Measurements from ENCODE around the gene FAM163B.

FAM163B gene

DNA sequence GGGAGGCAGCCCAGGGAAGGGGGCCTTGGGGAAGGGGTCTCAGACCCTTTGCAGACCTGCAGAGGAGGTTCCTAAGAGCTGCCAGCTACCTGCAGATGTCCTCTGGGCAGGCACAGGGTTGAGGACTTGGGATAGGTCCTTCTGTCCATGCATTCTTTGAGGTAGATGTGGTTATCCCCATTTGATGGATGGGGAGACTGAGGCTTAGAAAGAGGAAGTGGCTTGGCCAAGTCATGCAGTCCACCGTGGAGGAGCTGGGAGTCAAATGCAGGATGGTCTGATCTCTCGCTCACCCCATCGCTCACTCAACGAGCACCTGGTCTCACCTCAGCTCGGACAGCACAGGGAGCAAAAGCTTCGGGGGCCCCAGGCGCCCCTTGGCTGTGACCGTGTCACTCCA lies 54.5 kb downstream of the FAM163B start:
- H3K36me3 Mint-ChIP-seq: no peaks in the 10 kb centered on the region
- H3K4me1 Mint-ChIP-seq (ENCODE audit: low read depth): peaks cover 7% of the 10 kb centered on the region
- H3K4me3 Mint-ChIP-seq: no peak overlapping the region
- H3K27ac Mint-ChIP-seq: no peak overlapping the region
- H3K9me3 Mint-ChIP-seq (ENCODE audit: low read depth): no peaks in the 10 kb centered on the region
- H3K27me3 Mint-ChIP-seq: peaks cover 3% of the 10 kb centered on the region

GRCh38 chr9:133553973-133554713 lies 55.0 kb downstream of the FAM163B start:
- Mint-ChIP-seq H3K27ac (no peak overlapping the region), H3K36me3 (no peaks in the 10 kb centered on the region), H3K27me3 (peaks cover 3% of the 10 kb centered on the region), H3K4me3 (no peak overlapping the region), H3K4me1 (ENCODE audit: low read depth) (peaks cover 7% of the 10 kb centered on the region), H3K9me3 (ENCODE audit: low read depth) (no peaks in the 10 kb centered on the region)

DNA sequence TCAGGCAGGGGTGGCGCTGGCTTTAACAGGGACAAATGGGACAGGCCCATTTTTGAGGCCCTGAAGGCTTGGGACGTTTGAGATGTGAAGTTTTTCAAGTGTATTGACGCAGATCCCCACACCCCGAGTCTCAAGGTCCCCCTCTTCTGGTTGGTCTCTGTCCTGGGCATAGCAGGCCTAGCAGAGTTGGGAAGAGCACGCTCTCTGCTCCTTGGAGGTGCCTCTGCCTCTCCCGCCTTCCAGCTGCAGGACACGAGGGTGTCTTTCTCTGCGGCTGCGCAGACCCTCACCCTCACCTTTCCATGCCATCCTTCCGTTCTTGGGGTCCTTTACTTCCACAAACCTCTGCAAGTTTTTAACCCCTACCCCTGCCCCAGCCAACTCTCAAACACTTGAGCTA lies 56.1 kb downstream of the FAM163B start:
- Mint-ChIP-seq H3K27me3 (no peaks in the 10 kb centered on the region), H3K36me3 (no peaks in the 10 kb centered on the region), H3K9me3 (ENCODE audit: low read depth) (no peaks in the 10 kb centered on the region), H3K4me3 (no peak overlapping the region), H3K27ac (no peak overlapping the region), H3K4me1 (ENCODE audit: low read depth) (no peaks in the 10 kb centered on the region)

DNA sequence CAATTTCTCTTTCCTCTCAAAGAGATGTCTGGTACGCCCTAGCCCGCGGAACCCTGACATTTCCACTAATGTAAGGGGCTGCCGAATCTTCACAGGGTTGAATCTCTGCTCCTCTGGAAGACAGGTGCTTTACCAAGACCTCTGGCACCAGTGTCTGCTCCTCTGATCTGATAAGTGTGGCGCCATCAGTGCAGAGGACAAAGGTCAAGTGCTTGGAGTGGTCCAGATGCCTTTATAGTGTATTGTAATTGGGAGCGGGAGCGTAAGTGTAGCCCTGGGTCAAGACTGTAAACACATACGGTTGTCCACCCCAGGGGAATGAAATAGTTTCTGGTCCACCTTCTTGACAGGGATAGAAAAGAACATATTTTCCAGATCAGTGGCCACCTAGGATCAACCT lies 57.0 kb downstream of the FAM163B start:
- Mint-ChIP-seq H3K9me3 (ENCODE audit: low read depth) (no peaks in the 10 kb centered on the region), H3K27ac (no peak overlapping the region), H3K27me3 (no peaks in the 10 kb centered on the region), H3K4me3 (no peak overlapping the region), H3K36me3 (no peaks in the 10 kb centered on the region), H3K4me1 (ENCODE audit: low read depth) (no peaks in the 10 kb centered on the region)

- Mint-ChIP-seq H3K4me3 (no peak overlapping the region), H3K4me1 (ENCODE audit: low read depth) (no peaks in the 10 kb centered on the region), H3K27me3 (no peaks in the 10 kb centered on the region), H3K9me3 (ENCODE audit: low read depth) (no peaks in the 10 kb centered on the region), H3K27ac (no peak overlapping the region), H3K36me3 (no peaks in the 10 kb centered on the region)
Observed at GRCh38 chr9:133551446-133551845, 57.7 kb downstream of the FAM163B start.

DNA sequence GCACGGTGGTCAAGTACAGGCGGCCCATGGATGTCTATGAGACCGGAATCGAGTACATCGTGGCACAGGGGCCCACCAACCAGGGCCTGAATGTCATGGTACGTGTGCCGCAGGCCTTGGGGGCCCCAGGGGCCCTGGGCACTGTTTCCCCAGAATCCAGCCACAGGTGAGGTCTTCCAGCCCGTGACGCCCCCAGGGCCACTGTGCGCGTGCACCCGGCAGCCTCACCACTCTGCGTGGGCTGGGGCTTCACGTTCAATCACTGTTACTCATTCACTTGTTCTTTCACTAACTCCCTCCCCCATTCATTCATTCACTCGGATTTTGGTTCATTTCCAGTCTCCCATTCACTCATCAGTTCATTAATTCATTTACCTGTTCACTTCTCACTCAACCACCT lies 62.1 kb downstream of the FAM163B start:
- Mint-ChIP-seq H3K27ac (no peak overlapping the region), H3K36me3 (no peaks in the 10 kb centered on the region), H3K27me3 (no peaks in the 10 kb centered on the region), H3K4me1 (ENCODE audit: low read depth) (no peaks in the 10 kb centered on the region), H3K9me3 (ENCODE audit: low read depth) (no peaks in the 10 kb centered on the region), H3K4me3 (no peak overlapping the region)

- H3K27ac Mint-ChIP-seq: no peak overlapping the region
- H3K36me3 Mint-ChIP-seq: no peaks in the 10 kb centered on the region
- no peaks in the 10 kb centered on the region for H3K9me3 Mint-ChIP-seq (ENCODE audit: low read depth)
- H3K4me1 Mint-ChIP-seq (ENCODE audit: low read depth): no peaks in the 10 kb centered on the region
- no peak overlapping the region for H3K4me3 Mint-ChIP-seq
- no peaks in the 10 kb centered on the region for H3K27me3 Mint-ChIP-seq
Observed at GRCh38 chr9:133546287-133546680, 62.9 kb downstream of the FAM163B start.

- Mint-ChIP-seq H3K4me3 (no peak overlapping the region), H3K27ac (no peak overlapping the region), H3K4me1 (ENCODE audit: low read depth) (no peaks in the 10 kb centered on the region), H3K9me3 (ENCODE audit: low read depth) (no peaks in the 10 kb centered on the region), H3K27me3 (no peaks in the 10 kb centered on the region), H3K36me3 (no peaks in the 10 kb centered on the region)
Observed at GRCh38 chr9:133545494-133546286, 63.5 kb downstream of the FAM163B start.

DNA sequence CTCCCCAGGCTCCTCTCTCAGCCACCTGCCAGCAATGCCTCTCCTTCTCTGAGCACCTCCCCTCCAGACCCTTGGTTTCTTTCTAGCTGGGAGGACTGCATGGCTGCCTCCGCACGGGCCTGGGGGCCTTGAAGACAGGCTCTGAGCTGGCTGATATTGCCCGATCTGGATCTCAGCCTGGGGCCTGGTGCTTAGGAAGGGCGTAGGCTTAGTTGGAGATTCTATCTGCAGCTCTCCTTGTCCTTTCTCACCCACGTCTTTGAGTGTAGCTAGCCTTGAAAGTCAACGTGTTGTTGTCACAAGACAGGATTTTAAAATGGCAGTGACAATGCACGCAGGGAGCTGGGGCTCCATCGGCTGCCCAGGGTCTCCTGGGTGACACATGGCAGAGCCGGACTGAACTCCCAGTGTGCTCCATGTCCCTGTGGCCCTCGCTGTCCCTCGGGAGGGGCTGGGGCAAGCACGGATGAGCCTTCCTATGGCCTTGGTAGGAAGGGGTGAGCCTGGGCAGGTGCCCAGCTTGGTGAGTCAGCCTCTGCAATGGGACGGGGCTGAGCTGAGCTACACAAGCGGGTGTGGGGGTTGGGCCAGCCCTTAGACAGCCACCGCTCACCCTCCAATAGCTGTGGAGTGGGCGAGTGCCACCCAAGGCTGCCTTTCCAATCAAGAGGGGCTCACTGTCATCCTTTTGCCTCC lies 65.3 kb downstream of the FAM163B start:
- Mint-ChIP-seq H3K27me3 (no peaks in the 10 kb centered on the region), H3K4me1 (ENCODE audit: low read depth) (peaks cover 4% of the 10 kb centered on the region), H3K36me3 (no peaks in the 10 kb centered on the region), H3K4me3 (no peak overlapping the region), H3K9me3 (ENCODE audit: low read depth) (no peaks in the 10 kb centered on the region), H3K27ac (no peak overlapping the region)

DNA sequence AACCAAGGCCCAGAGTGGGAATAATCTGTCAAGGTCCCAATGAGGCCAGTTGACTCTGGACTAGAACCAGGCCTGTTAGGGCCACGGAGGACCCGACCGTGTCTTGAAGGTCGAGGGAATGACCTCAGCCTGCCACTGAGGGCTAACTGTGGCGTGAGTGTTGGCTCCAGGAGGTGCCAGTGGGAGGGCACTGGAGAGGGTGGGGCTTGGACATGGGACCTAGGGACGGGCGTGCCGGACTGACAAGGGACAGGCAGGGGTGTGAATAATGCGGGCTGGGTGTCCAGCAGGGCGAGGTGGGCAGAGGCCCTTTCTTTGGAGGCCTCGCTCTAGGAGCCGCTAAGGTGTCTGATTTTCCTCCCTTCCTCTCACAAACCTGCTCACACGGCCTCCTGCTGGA lies 67.2 kb downstream of the FAM163B start:
- H3K27me3 Mint-ChIP-seq: no peaks in the 10 kb centered on the region
- no peaks in the 10 kb centered on the region for H3K36me3 Mint-ChIP-seq
- no peaks in the 10 kb centered on the region for H3K9me3 Mint-ChIP-seq (ENCODE audit: low read depth)
- peaks cover 4% of the 10 kb centered on the region for H3K4me1 Mint-ChIP-seq (ENCODE audit: low read depth)
- H3K27ac Mint-ChIP-seq: no peak overlapping the region
- H3K4me3 Mint-ChIP-seq: no peak overlapping the region

- no peak overlapping the region for H3K4me3 Mint-ChIP-seq
- no peaks in the 10 kb centered on the region for H3K27me3 Mint-ChIP-seq
- peaks cover 4% of the 10 kb centered on the region for H3K4me1 Mint-ChIP-seq (ENCODE audit: low read depth)
- no peak overlapping the region for H3K27ac Mint-ChIP-seq
- H3K9me3 Mint-ChIP-seq (ENCODE audit: low read depth): no peaks in the 10 kb centered on the region
- no peaks in the 10 kb centered on the region for H3K36me3 Mint-ChIP-seq
Observed at GRCh38 chr9:133540698-133541025, 68.5 kb downstream of the FAM163B start.

GRCh38 chr9:133539991-133540697 lies 69.0 kb downstream of the FAM163B start:
- Mint-ChIP-seq H3K4me3 (no peak overlapping the region), H3K27ac (no peak overlapping the region), H3K4me1 (ENCODE audit: low read depth) (peaks cover 4% of the 10 kb centered on the region), H3K9me3 (ENCODE audit: low read depth) (no peaks in the 10 kb centered on the region), H3K27me3 (no peaks in the 10 kb centered on the region), H3K36me3 (no peaks in the 10 kb centered on the region)

GRCh38 chr9:133538851-133539833 lies 70.0 kb downstream of the FAM163B start:
- no peaks in the 10 kb centered on the region for H3K27me3 Mint-ChIP-seq
- H3K4me3 Mint-ChIP-seq: no peak overlapping the region
- no peaks in the 10 kb centered on the region for H3K9me3 Mint-ChIP-seq (ENCODE audit: low read depth)
- H3K4me1 Mint-ChIP-seq (ENCODE audit: low read depth): peaks cover 4% of the 10 kb centered on the region
- H3K36me3 Mint-ChIP-seq: no peaks in the 10 kb centered on the region
- no peak overlapping the region for H3K27ac Mint-ChIP-seq

- no peaks in the 10 kb centered on the region for H3K9me3 Mint-ChIP-seq (ENCODE audit: low read depth)
Observed at GRCh38 chr9:133538176-133538575, 71.0 kb downstream of the FAM163B start.

More at GRCh38 chr9:133538176-133538575, 71.0 kb downstream of the FAM163B start:
- Mint-ChIP-seq H3K27me3 (no peaks in the 10 kb centered on the region), H3K4me3 (no peak overlapping the region), H3K27ac (no peak overlapping the region), H3K4me1 (ENCODE audit: low read depth) (peaks cover 13% of the 10 kb centered on the region), H3K36me3 (no peaks in the 10 kb centered on the region)
